ENCODE results near the gene HOXC12. TPM values are rescaled to one million over a fixed set of nuclear protein-coding genes. Genes with fewer than 3 reads are reported as not detected.

Gene HOXC12
- total RNA-seq, 1 experiment from 2014 or later = not detected

DNA sequence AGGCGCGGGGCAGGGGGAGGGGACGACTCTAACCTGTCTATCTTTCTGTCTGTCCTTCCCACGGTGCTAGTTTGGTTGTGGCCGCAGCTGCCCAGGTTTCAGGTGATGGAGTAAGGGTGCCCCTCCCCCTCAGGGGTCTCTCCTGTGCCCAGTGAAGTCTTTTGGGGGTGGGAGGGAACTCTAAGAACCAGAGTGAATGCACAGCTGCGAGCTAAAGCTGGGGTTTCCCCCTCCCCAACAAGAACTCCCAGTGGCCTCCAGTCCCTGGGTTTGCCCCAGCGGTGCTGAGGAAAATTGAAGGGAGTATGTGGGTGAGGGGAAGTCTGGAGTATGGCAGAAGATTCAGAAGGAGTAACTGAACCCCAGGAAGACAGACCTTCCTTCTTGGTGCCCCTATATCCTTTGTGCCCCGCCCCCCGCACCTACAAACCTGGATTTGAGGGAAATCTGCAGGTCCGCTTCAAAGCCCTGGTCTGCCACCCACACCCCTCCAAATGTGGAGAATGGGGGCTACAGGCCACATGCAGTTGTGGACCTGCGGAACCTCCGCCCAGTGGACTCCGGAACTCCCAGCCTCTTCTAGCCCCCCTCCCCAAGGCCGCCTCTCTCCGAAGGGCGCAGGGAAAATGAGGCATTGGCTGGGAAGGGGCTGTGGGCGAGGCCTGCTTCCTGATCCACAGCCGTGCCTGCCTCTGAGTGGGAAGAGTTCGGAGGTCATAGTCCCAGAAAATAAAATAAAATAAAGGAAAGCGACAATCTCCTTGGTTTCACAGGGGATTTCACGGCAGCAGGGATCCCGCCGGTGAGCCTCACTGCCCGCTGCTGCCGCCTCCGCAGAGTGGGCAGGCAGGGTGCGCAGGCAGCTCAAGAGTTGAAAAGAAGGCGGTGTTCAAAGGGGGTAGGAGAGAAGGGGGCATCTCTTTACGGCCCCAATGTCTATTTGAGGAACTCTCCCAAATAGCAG, 41.8 kb downstream of the HOXC12 start:
- DNase-seq (ENCODE audit: low read depth) = no peak

DNA sequence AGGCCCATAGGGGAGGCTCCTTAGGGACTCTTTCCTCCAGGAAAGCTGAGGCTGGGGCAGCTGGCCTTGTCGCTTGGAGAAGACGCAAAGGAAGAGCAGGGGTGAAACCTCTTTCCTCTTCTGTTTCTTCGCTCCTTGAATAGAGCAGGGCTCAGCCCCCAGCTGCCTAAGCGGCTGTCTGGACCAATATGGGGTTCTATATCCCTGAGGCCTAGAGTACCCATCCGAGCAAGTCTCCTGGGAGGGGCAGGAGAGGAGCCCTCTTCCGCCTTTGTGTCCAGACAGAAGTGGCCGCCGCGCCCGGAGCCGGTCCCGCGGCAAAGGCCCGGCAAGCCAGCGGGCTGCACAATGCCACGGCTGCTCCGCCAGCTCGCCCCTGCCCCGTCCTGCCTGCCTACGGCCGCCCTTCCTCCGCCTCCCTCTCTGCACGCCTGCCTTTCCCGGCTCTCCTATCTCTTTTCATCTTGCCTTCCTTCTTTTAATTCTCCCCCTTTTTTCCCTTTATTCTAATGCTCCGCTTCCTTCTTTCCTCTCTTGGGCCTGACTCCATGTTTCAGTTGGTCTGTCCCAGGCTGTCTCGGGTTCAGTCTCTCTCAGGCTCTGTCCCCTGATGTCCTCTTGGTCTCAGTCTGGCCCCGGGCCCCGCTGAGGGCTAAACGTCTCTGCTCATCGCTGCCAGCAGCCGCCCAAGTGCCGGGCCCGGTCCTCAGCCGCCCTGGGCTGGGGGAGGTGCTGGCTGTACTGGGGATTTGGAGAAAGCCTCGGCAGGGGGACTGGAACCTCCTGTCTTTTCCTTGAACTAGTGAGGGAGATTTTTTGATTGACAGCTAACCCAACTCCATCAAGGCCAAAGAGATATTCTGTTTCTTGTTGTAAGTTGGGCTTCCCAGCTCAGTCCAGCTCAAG, 42.8 kb downstream of the HOXC12 start:
- DNase-seq (ENCODE audit: low read depth) = no peak

DNA sequence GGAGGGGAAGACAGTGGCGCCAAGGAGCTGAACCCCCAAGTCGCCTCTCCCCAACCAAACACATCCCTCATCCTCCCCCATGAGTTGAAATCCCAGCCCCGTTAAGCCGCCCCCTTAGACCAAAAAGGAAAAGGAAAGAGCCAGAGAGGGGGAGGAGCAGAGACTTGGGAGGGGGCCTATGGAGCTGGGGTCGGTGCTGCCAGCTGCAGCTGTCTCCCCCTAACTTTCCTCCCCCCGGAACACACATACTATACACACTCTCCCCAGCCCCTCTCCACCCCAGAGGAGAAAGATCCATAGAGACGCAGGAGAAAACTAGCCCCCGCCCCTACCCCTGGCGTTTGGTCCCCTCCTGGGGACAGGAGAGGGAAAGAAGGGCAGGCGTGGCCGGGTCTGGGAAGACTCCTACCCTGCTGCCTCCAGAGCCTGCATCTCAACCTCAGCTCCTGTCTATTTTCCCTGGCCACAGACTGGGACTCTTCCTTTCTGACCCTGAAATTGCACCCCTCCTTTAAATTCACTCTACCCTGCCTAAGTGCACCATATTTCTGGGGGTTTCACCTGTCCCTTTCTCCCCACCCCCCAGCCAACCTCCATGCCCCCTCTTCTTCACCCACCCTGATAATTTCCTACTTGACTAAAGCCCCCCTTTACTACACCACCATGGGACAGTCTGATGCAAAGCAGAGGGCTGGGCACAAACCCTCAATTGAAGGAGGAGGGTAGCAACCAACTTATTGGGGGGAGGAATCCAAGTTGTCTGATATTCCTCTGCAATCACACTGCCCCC, 43.6 kb downstream of the HOXC12 start:
- no peak for DNase-seq (ENCODE audit: low read depth)

DNA sequence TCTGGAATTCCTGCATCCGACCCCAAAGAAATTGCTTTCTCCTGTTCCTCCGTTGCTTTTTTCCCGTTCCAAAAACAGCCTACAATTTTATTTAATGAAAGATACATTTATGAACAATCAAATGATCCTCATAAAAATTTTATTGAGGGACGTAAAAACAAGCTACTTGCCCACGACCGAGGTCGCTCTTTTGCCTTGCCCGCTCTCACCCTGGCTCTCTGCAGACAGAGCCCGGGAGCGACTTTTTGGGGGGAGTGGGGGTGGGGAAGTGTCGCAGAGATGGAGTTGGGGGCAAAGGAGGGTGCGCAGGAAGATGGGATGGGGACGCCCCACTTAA, 44.2 kb downstream of the HOXC12 start:
- DNase-seq (ENCODE audit: low read depth) = no peak

DNA sequence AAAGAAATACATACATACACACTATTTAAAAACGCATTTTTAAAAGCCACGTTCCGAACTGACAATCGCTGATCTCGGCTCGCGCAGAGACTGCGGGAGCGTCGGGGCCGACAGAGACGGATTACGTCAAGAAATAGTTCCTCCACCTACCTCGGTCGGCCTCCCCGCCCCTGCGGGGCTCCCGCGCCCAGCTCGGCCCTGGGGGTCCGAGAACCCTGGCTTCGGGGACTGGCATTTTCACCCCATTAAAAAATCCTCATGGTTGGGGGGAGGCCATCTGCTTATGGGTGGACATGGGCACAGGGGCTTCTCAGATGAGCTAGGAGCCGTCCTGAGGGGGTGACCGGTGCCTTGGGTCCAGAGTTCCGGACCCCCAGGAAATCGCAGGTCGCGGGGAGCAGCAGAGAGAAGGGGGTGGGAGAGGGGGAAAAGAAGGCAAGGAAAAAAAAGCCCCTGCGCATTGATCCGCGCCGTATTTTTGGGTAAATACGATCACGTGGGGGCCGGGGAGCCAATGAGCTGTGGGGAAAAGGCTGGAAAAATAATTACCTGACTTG, 44.9 kb downstream of the HOXC12 start:
- DNase-seq (ENCODE audit: low read depth) = peak; percentile 82

DNA sequence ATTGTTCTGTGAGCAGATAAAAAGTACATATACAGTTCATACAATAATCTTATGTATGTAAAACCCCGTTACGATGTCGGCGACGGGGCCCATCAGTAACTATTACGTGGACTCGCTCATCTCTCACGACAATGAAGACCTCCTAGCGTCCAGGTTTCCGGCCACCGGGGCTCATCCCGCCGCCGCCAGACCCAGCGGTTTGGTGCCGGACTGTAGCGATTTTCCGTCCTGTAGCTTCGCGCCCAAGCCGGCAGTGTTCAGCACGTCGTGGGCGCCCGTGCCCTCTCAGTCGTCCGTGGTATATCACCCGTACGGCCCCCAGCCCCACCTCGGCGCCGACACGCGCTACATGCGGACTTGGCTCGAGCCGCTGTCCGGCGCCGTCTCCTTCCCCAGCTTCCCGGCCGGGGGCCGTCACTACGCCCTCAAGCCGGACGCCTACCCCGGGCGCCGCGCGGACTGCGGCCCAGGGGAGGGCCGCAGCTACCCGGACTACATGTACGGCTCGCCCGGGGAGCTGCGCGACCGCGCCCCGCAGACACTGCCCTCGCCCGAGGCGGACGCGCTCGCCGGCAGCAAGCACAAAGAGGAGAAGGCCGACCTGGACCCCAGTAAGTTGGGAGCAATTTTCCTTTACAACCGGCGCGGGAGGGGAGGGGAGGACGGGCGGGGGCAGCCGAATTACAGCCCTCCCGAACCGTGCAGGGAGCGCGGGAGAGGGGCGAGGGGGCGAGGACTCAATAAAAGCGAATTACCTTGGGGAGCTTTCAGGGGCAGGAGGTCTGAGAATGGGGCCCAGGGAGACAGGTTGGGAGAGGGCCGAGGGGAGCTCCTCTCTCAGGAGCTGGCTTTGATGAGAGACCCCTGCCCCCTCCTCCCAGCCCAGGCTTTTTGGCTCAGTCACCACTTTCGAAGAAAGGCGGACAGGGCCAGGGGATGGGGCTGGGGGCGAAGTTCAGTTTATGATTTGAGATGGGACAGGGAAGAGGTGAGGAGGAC, 45.7 kb downstream of the HOXC12 start, which contains the start of gene HOXC9:
Gene HOXC9 (plus strand): TSS at position 46 of the 999 bp plus-strand sequence. CDS start 28 bp downstream, at position 74.
- DNase-seq (ENCODE audit: low read depth) = peak; percentile 47

DNA sequence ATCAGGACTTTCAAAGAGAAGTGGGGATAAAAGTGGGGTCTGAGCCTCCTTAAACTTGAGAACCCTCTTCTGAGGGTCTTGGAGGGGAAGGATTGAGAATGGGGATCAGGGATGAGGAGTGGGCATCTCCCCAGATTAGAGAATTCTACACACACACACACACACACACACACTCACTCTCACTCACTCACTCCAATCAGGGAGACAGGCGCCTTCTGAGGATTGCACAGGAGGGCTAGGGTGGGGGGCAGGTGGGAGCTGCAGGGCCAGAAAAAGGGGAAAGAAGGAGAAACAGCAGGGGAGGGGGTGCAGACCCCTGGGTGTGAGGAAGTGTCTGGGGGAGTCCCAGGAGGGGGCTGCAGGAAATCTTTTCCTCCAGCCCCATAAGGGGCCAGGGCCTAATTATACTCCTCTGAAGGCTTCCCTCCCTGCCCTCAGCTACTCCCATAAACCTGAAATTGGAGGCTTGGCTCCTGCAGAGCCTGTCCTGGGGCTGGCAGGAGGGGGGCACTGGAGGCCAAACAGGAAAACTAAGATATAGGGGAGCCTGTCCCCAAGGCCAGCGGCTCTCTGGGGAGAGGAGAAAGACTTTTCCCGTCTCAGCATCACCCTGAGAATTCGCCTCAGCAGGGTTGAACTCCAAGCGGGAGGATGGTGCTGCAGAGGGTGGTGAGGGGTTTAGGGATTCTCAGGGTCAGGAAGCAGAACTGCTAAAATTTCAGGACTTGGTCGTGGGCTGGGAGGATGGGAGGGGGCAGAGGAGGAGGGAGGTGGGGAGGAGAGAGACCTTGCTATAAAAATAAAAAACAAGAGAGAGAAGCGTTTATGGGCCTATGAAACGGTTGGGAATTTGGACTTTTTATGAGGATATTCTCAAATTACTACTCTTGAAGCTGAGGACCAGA, 46.8 kb downstream of the HOXC12 start:
- DNase-seq (ENCODE audit: low read depth) = no peak

DNA sequence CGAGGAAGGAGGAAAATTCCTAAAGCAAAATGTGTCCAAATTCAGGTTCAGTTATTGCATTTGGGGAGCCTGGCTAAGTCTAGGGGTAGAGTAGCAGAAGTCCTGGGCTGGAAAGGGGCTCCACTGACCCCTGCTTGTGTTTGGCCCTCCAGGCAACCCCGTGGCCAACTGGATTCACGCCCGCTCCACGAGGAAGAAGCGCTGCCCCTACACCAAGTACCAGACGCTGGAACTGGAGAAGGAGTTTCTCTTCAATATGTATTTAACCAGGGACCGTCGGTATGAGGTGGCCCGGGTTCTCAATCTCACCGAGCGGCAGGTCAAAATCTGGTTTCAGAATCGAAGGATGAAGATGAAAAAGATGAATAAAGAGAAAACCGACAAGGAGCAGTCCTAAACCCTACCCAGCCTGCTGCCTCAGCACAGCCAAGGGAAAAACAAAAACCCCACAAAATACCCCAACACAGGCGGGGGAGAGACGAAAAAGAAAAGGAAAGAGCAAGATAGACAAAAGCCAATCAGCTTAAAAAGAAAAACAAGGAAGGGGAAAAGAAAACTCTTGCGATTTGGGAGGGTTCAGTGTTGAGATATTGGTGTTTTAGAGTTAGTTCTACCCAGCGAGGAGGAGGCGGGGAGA, 47.7 kb downstream of the HOXC12 start:
- DNase-seq (ENCODE audit: low read depth) = no peak

DNA sequence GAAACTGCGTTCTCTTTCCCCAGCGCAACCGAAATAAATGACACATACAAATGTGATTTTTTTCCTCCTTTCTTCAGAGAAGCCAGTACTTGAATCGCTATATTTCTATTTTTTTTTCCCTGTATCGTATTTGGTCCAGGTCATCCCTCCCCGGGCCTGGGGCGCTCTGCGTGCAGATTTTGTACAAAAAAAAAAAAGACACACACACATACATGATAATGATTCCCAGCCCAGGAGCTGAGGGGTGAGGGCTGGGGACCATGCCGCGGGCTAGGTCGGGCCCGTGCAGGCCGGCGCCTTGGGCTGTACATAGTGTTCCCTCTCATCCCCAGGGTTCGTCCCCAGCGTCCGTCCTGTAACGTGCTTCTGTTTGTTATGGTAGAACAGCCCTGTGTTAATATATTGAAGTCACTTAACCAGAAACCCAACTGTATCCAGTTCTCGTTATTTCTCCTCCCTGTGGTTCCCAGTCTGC, 48.2 kb downstream of the HOXC12 start:
- no peak for DNase-seq (ENCODE audit: low read depth)

DNA sequence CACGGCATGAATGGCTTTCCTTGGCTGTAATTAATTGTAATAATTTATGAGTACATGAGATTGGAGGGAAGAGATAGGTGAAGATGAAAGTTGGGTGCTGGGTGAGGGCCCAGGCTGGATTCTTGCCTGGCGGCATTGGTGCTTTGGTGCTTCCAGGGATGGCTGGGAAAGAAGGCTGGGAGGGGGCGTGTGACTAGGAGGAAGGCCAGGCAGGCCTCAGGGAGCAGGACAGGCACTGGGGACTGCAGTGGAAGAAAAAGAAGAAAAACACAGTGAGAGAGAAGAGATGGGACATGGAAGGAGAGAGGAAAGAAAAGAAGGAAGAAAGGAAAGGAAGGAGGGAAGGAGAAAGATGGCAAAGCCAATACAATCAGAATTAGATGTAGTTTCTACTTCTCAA, 48.9 kb downstream of the HOXC12 start:
- DNase-seq (ENCODE audit: low read depth) = no peak

DNA sequence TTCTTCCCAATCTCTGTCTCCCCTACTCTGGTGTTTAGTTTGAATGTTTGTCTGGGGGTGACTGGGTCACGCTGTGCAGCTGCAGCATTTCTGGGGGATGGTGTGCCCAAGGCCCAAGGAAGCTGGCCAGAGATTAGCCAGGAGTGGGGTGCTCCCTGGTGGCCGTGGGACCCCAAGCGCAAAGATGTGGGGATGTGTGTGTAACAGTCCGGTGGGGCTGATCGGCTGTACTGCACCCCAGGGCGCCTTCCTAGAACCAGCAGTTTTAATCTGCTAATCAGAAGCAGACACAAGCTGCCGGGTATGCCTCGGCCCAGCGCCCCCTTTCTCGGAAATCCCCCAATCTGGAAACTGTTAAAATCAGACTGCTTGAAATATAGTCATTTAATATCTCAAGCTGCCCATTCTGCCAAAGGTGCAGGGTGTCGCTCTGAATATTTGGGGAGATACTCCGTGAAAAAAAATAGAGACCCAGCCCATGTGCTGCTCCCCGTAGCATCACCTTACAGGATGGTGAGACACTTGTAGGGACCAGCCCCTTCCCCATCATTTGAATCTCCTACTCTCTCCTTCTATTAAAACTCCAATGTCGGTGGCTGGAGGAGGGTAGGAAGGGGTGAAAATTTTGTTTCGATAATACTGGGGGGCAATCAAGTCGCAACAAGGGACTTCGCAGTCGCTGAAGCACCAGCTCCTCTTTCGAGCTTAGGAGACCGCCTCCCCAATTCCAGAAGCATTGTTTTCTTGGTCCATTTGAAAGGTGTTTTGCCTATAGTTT, 49.5 kb downstream of the HOXC12 start:
- DNase-seq (ENCODE audit: low read depth) = no peak

DNA sequence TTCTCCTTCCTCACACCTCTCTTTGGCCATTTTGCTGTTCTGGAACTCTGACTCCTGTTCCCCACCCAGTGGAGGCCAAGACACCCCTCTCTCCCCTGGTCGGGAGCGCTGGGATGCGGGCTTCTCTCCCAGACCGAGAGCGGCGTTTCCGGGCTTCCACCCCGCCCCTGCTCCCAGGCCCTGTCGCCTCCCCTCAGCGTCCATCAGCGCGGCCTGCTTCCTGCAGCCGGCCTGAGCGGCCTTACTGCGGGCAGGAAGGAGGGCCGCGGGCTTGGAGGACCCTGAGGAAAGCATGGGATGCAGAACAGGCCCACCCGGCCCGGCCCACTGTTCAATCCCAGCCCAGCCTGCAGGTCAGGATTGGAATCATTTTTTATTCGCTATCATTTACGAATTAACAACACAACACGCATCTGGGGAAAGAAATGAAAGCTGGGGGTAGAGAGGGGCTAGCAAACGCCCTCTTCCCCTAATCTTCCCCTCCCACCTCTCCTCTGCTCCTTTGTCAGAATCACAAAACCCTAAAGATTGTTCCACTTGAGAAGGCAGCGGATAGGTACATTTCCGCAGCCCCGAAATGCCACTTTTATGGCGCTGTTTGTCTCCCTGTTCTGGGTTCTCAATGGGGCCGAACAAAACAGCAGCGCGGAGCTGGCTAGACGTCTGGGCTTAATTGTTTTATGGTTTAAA, 50.3 kb downstream of the HOXC12 start:
- no peak for DNase-seq (ENCODE audit: low read depth)

DNA sequence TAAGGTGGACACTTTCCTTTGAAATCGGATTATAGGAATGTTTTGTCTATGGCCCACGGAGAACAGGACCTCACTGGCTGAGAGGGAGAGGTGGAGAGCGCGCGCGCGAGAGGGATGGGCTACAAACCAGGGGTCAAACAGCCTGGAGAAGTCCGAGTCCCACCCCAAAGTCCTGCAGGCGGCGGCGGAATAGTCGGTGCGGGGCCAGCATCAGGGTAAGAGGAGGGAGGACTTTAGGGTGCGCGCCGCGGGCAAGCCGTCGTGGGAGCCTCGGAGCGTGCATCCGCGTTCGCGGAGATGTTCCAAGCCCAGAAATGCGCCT, 50.8 kb downstream of the HOXC12 start:
- DNase-seq (ENCODE audit: low read depth) = no peak

DNA sequence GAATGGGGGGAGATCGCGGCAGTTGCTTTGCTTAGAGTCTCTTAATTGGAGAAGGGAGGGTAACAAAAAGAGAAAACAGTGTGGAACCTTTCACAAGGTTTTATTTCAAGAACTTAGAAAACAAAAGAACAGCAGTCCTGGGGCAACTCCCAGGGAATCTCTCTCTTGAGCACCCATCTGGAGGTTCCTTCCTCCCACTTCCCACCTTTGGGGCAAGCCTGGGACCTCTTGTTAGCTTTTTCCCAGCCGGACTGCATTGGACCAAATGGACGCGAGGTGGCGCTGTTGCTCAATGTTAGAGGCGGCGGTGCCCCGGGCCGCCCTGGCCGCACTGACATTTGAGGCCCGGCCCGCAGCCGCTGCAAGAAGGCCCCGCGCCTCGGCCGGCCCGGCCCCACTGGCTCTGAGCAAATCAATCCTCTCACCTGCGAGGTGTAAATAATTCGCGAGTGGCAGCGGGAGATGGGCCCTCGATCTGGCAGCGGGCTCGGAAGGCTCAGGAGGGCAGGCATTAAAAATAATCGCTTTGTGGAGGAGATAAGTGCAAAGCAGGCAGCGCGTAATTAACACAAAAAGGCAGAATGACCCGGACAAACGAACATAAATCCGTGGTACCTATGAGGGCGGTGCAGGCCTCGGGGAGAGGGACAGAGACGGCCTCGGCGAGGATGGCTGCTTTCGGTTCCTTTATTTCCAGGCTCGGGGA, 51.3 kb downstream of the HOXC12 start:
- DNase-seq (ENCODE audit: low read depth) = peak; percentile 71

DNA sequence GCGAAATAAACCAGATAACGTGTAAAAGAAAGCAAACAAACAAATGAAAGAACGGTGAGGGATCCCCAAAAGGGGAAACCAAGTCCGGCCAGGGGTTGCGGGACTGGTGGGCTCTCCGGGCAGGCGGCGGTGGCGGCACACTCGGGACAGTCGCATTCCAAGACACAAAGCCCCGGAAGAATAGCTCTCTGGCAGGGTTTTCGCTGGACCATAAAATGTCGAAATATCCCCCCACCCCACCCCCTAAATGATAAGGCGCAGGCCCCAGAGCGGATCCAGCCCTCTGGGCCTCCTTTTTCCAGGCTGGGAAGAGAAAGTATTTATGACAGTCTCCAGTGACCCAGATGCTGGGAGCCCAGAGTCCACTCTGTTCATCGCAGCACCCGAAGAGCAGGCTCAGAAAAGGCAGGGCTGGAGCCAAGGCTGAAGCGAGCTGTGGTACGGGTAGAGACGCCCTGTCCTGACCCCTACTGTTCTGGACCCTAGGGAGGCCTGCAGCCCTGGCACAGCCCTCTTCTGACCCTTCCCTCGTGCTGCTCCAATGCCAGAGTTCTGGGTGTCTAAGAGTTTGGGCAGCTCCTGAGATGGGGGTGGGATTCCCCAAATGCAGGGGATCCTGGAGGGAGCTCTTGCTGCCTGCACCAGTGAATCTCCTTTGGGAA, 52.0 kb downstream of the HOXC12 start:
- no peak for DNase-seq (ENCODE audit: low read depth)

Data from RPMI7951 (cell line).